Articular chondrocyte of knee joint (primary cell): ENCODE measurements around the gene EIF3L. TPM values are rescaled to one million over a fixed set of nuclear protein-coding genes. Genes with fewer than 3 reads are reported as not detected.

Experiments used
- small RNA-seq: library from RNA; depleted of rRNA; stranded (forward); fragments of <200 nt; gene quantifications from one replicate; pipeline ENCODE3, GENCODE V24; 2012
- total RNA-seq: library from RNA; depleted of rRNA; stranded (reverse); fragments of >200 nt; gene quantifications from 2 replicates; pipeline ENCODE4 v1.2.3, GENCODE V29; 2012

The EIF3L gene
- 291 and 393 TPM in 2 replicates for total RNA-seq

GRCh38 chr22:37849089-37849751, at the start of gene EIF3L:
TSS of gene EIF3L (plus strand) at chr22:37849419. CDS start at chr22:37849450, 31 bp downstream.

GRCh38 chr22:37807410-37808293, 41.6 kb upstream of the EIF3L start, which contains the start of gene GCAT:
TSS of gene GCAT (plus strand) at chr22:37807934. CDS start at chr22:37807968, 34 bp downstream.

GRCh38 chr22:37823134-37823985, 25.9 kb upstream of the EIF3L start, which contains the start of gene GALR3:
TSS of gene GALR3 (plus strand) at chr22:37823382. CDS start at chr22:37823407, 25 bp downstream.

GRCh38 chr22:37905534-37906363, 56.5 kb downstream of the EIF3L start, which contains the start of gene MICALL1:
TSS of gene MICALL1 (plus strand) at chr22:37906297. CDS start at chr22:37906423, 126 bp downstream.

Small RNAs within 50 kb of the gene (small RNA-seq; reads per million reads assigned to genes)
- gene MIR659 = not detected

Other genes with a start within 250 kb of the EIF3L start
- gene GGA1, start 240.6 kb upstream of the EIF3L start, total RNA-seq = 26.6 and 31.5 TPM in 2 replicates
- gene SH3BP1, start 209.8 kb upstream of the EIF3L start, total RNA-seq = 1.1 and 1.6 TPM in 2 replicates
- 3.5 and 3.8 TPM in 2 replicates for gene PDXP, start 190.7 kb upstream of the EIF3L start, total RNA-seq
- 3,419 and 3,883 TPM in 2 replicates for gene LGALS1, start 173.8 kb upstream of the EIF3L start, total RNA-seq
- 12.0 and 15.5 TPM in 2 replicates for gene NOL12, start 163.1 kb upstream of the EIF3L start, total RNA-seq
- gene TRIOBP, start 152.4 kb upstream of the EIF3L start, total RNA-seq = 77.6 and 83.2 TPM in 2 replicates
- gene GCAT, start 41.5 kb upstream of the EIF3L start, total RNA-seq = 18.9 and 23.9 TPM in 2 replicates
- gene GALR3, start 26.0 kb upstream of the EIF3L start, total RNA-seq = not detected in 2 replicates
- 19.9 and 23.3 TPM in 2 replicates for gene ANKRD54, start 5.1 kb upstream of the EIF3L start, total RNA-seq
- 17.2 TPM in 2 replicates for gene MICALL1, start 56.9 kb downstream of the EIF3L start, total RNA-seq
- gene C22orf23, start 104.2 kb downstream of the EIF3L start, total RNA-seq = 0.43 and 0.52 TPM in 2 replicates
- gene POLR2F, start 104.3 kb downstream of the EIF3L start, total RNA-seq = 11.9 and 17.5 TPM in 2 replicates
- not detected in 2 replicates for gene SOX10, start 135.1 kb downstream of the EIF3L start, total RNA-seq
- 6.7 and 7.7 TPM in 2 replicates for gene PICK1, start 208.0 kb downstream of the EIF3L start, total RNA-seq
- under 0.01 and 0.26 TPM in 2 replicates for gene SLC16A8, start 234.8 kb downstream of the EIF3L start, total RNA-seq